ENCODE results near the gene MTFR2.

- TF ChIP-seq PRDM2 (tag by site-specific recombination; IDR thresholded peaks at IDR 0.05; ENCODE audit: borderline replicate concordance): no peak
- no peak for TF ChIP-seq CTCF (tag by site-specific recombination; IDR thresholded peaks at IDR 0.05)
- TF ChIP-seq ZNF791 (tag by site-specific recombination; IDR thresholded peaks at IDR 0.05): no peak
- no peak for TF ChIP-seq KLF1 (tag by site-specific recombination; IDR thresholded peaks at IDR 0.05)
- TF ChIP-seq OSR2 (tag by site-specific recombination; IDR thresholded peaks at IDR 0.05): no peak
- no peak for TF ChIP-seq ZNF174 (tag by site-specific recombination; IDR thresholded peaks at IDR 0.05)
Observed at GRCh38 chr6:136181512-136181833, 68.6 kb downstream of the MTFR2 start.
